HG02885 (cell line): Measurements from ENCODE around the gene EARS2.
"Not testable (repeated sequence)": the region's sequence is repeated elsewhere in the genome, so short reads cannot be mapped to it uniquely, and the experiment has no call there.

Experiments used
- ATAC-seq: cut with Tn5 transposase; IDR thresholded peaks from one replicate; pipeline ENCODE4 v1.9.1; 2021; ENCODE audit warnings: mild to moderate bottlenecking; ENCODE audit not compliant: unreplicated experiment, poor library complexity

Gene EARS2

GRCh38 chr16:23570992-23571632 lies 14.0 kb upstream of the EARS2 start:
- no peak for ATAC-seq

GRCh38 chr16:23567602-23568001 lies 10.5 kb upstream of the EARS2 start:
- ATAC-seq = no peak

GRCh38 chr16:23566724-23567123 lies 9.6 kb upstream of the EARS2 start:
- no peak for ATAC-seq

- ATAC-seq = no peak
Measured at GRCh38 chr16:23564575-23565363, 7.6 kb upstream of the EARS2 start.

- ATAC-seq = no peak
Measured at GRCh38 chr16:23563186-23563585, 6.0 kb upstream of the EARS2 start.

- no peak for ATAC-seq
Measured at GRCh38 chr16:23562505-23562904, 5.4 kb upstream of the EARS2 start.

GRCh38 chr16:23561586-23561985 lies 4.4 kb upstream of the EARS2 start:
- ATAC-seq = no peak

- peak; percentile 9 for ATAC-seq
Measured at GRCh38 chr16:23557779-23558702, 891 bp upstream of the EARS2 start.

- no peak for ATAC-seq
Measured at GRCh38 chr16:23554536-23554935, 2.6 kb downstream of the EARS2 start.

GRCh38 chr16:23552161-23552560 lies 5.0 kb downstream of the EARS2 start:
- no peak for ATAC-seq

GRCh38 chr16:23549938-23550337 lies 7.2 kb downstream of the EARS2 start:
- ATAC-seq = no peak

- ATAC-seq = no peak
Measured at GRCh38 chr16:23544436-23544835, 12.7 kb downstream of the EARS2 start.

- not testable (repeated sequence) for ATAC-seq
Measured at GRCh38 chr16:23540817-23541178, 16.4 kb downstream of the EARS2 start.

- ATAC-seq = no peak
Measured at GRCh38 chr16:23539984-23540816, 16.9 kb downstream of the EARS2 start.

- no peak for ATAC-seq
Measured at GRCh38 chr16:23538919-23539278, 18.3 kb downstream of the EARS2 start.

GRCh38 chr16:23537390-23537789 lies 19.8 kb downstream of the EARS2 start:
- no peak for ATAC-seq

GRCh38 chr16:23535901-23536300 lies 21.2 kb downstream of the EARS2 start:
- ATAC-seq = no peak

GRCh38 chr16:23534868-23535860 lies 22.0 kb downstream of the EARS2 start:
- no peak for ATAC-seq

- ATAC-seq = no peak
Measured at GRCh38 chr16:23532448-23532847, 24.7 kb downstream of the EARS2 start.
